GM23248 (cell line): ENCODE data around the gene ADAMTSL2.

Experiments used
- EZH2 ChIP-seq: fragments of 200-600 bp; sonication (generic); IDR thresholded peaks from 2 replicates; pipeline ENCODE4 v1.6.1; 2018; ENCODE audit warnings: antibody characterized with exemption, mild to moderate bottlenecking; ENCODE audit not compliant: insufficient read depth, poor library complexity, severe bottlenecking
- EZH2phosphoT487 ChIP-seq: fragments of 200-600 bp; sonication (generic); IDR thresholded peaks from 2 replicates; pipeline ENCODE4 v1.6.1; 2018; ENCODE audit warnings: antibody characterized with exemption, moderate library complexity, mild to moderate bottlenecking, low read depth; ENCODE audit not compliant: insufficient read depth

DNA sequence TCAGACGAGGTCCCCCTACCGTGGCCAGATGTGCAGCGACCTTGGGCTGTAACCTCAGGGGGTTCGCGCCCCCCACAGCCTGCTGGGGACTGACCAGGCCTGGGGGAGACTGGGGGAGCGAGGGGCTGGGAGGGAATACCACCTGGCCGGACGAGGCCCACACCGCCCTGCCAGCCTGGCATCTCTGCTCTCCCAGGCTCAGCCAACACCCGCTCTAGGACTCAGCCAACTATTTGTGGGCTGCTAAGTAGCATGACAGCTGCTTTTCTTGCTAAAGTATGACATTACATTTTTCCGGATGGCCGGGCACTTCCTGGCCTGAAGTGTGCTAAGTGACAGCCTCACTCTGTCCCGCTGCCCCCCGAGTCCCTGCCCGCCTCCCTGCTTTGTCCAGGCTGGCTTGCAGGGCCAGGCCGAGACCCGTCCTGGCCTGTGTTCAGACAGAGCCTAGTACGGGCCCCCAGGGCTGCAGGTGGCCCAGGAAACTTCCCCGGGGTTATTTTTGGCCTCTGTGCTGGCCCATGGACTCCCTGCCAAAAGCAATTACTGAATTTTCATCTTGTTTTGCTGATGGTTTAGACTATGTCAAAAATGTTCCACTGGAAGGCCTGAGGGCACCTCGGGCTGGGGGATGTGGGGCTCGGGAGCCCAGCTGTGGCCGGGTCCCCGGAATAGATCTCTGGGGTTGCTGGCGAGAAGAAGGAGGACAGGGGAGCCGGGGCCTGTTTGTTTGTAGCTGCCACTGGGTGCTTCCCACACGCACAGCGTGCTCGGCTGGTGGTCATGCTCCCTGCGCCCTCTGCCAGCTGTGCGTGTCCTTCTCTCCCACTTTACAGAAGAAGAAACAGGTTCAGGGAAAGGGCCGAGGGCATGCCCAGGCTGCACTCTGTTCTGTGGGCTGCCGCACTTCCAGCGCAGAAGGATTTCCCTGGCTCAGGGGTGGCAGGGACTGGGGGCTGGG lies 42.2 kb upstream of the ADAMTSL2 start:
- TF ChIP-seq EZH2 (no peak), EZH2phosphoT487 (no peak)
